ENCODE measurements around the gene SNX5. TPM values are rescaled to one million over a fixed set of nuclear protein-coding genes. Genes with fewer than 3 reads are reported as not detected.

Gene SNX5
- total RNA-seq, 1 experiment from 2014 or later = 159 TPM

DNA sequence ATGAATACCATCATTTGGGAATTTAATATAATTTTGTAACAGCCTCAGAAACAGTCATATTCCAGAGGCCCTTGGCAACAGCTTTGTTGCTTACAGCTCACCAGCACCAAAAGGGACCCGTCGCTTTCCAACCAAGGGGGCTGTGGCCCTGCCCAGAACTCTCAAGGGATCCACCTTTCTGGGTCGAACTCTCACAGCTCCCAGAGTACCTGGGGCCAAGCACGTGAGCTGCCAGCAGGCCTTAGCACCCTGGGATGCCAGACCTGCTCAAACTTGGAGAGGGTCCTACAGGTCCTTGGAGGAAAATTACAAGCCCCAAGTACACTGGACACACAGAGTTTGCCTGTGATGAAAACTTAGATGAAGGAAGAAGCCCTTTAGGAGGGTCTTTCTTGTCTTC is 66.6 kb downstream of the SNX5 start:
- ChIA-PET POLR2A (no interaction called here), RAD21 (ENCODE audit: low non-redundant PET in 1 of 2, low total read pairs in 2 of 2, uncharacterized antibody in 2 of 2, unreplicated experiment in 2 of 2) (no interaction called here), CTCF (interaction anchor here (1.7 kb wide), 1 partner anchor 220 kb away, joined by 7 read pairs; the partner anchor contains the start of gene RRBP1)
- no peaks in the 10 kb centered on the region for H3K9me3 ChIP-seq (ENCODE audit: control insufficient read depth in 1 of 2, insufficient read depth in 1 of 2, low read depth in 1 of 2, low read length in 2 of 2)
- H3K9ac ChIP-seq (ENCODE audit: low read length) = no peak overlapping the region
- no peak for DNase-seq (ENCODE audit: low read depth, low spot score)
- no peak overlapping the region for H3K4me2 ChIP-seq (ENCODE audit: low read length)
- H3K4me1 ChIP-seq (ENCODE audit: control insufficient read depth in 1 of 2, insufficient read depth in 2 of 2, low read length in 2 of 2) = peaks cover 2 to 8% of the 10 kb centered on the region in 2 experiments; a peak in 3 of 4 replicates
- no peak for TF ChIP-seq MAX (IDR thresholded peaks at IDR 0.05)
- TF ChIP-seq TCF7L2 (IDR thresholded peaks at IDR 0.05; ENCODE audit: borderline replicate concordance, extremely low read depth, insufficient read depth, insufficient read length) = no peak
- no peak for TF ChIP-seq EZH2phosphoT487 (IDR thresholded peaks at IDR 0.05; ENCODE audit: borderline replicate concordance)
- no peak for TF ChIP-seq CEBPB (IDR thresholded peaks at IDR 0.05; ENCODE audit: low read depth)
- no peak for TF ChIP-seq SP1 (IDR thresholded peaks at IDR 0.05; ENCODE audit: low read depth)
- TF ChIP-seq CBX3 (IDR thresholded peaks at IDR 0.05; ENCODE audit: low read depth) = no peak
- no peak for TF ChIP-seq ELF1 (IDR thresholded peaks at IDR 0.05; ENCODE audit: borderline replicate concordance, low read depth)
- TF ChIP-seq, protein P1, sequence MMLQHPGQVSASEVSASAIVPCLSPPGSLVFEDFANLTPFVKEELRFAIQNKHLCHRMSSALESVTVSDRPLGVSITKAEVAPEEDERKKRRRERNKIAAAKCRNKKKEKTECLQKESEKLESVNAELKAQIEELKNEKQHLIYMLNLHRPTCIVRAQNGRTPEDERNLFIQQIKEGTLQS (IDR thresholded peaks at IDR 0.05) = no peak
- no peak for TF ChIP-seq CTCF (IDR thresholded peaks at IDR 0.05 in 2 of 3, conservative IDR thresholded peaks at IDR 0.05 in 1 of 3; ENCODE audit: borderline replicate concordance in 1 of 3, insufficient read depth in 1 of 3, low read depth in 2 of 3, low read length in 2 of 3)
- TF ChIP-seq YY1 (IDR thresholded peaks at IDR 0.05; ENCODE audit: extremely low read depth, insufficient replicate concordance, low read depth, low read length) = no peak
- no peak for TF ChIP-seq SRF (IDR thresholded peaks at IDR 0.05; ENCODE audit: low read depth)
- no peak for TF ChIP-seq ZNF274 (IDR thresholded peaks at IDR 0.05; ENCODE audit: low read depth, low read length)
- no peak for TF ChIP-seq SIN3A (IDR thresholded peaks at IDR 0.05; ENCODE audit: low read depth)
- TF ChIP-seq ZFX (IDR thresholded peaks at IDR 0.05) = no peak
- no peak for TF ChIP-seq POLR2AphosphoS5 (IDR thresholded peaks at IDR 0.05; ENCODE audit: low read depth, low read length)
- no peak for TF ChIP-seq FOSL1 (IDR thresholded peaks at IDR 0.05; ENCODE audit: low read depth)
- TF ChIP-seq ZBTB33 (IDR thresholded peaks at IDR 0.05; ENCODE audit: extremely low read depth, insufficient replicate concordance, low read length) = no peak
- no peak for TF ChIP-seq EZH2 (IDR thresholded peaks at IDR 0.05)
- TF ChIP-seq REST (IDR thresholded peaks at IDR 0.05; ENCODE audit: low read depth) = no peak
- no peak for TF ChIP-seq EGR1 (IDR thresholded peaks at IDR 0.05; ENCODE audit: low read depth)
- no peak overlapping the region for H3K27ac ChIP-seq (ENCODE audit: low read depth, low read length)
- no peaks in the 10 kb centered on the region for H3K36me3 ChIP-seq (ENCODE audit: control insufficient read depth in 1 of 2, insufficient read depth in 2 of 2, low read length in 2 of 2)
- H3K27me3 ChIP-seq (ENCODE audit: insufficient read depth, low read length) = no peaks in the 10 kb centered on the region
- no peak overlapping the region for H3K4me3 ChIP-seq (replicated peaks in 1 of 2; ENCODE audit: low read depth in 1 of 2, low read length in 2 of 2)
- H4K20me1 ChIP-seq (ENCODE audit: insufficient read depth) = no peaks in the 10 kb centered on the region
- ATAC-seq = no peak
- no TSS peak for BruUV-seq (replicated peaks)
- H3K9me2 ChIP-seq (ENCODE audit: insufficient read depth) = no peaks in the 10 kb centered on the region
- no peaks in the 10 kb centered on the region for H3K79me2 ChIP-seq (ENCODE audit: insufficient read depth, low read length)
- intact Hi-C loops (cut with micrococcal nuclease) = no loop called here
- H2AFZ ChIP-seq (ENCODE audit: low read depth, low read length, poor library complexity, severe bottlenecking) = no peak overlapping the region

All from HCT116 (cell line).